Pulmonary artery endothelial cell (primary cell): ENCODE measurements around the gene OR10A2. TPM values are rescaled to one million over a fixed set of nuclear protein-coding genes. Genes with fewer than 3 reads are reported as not detected.
"Not testable (repeated sequence)": the region's sequence is repeated elsewhere in the genome, so short reads cannot be mapped to it uniquely, and the experiment has no call there.

Experiments used
- DNase-seq: peaks from one replicate; pipeline ENCODE4 v3.0.0-alpha.2; 2011; ENCODE audit warnings: low read depth, low spot score
- total RNA-seq: library from RNA; depleted of rRNA; stranded (reverse); fragments of >200 nt; gene quantifications from 2 replicates; pipeline ENCODE4 v1.2.3, GENCODE V29; 2014

The OR10A2 gene, protein sequence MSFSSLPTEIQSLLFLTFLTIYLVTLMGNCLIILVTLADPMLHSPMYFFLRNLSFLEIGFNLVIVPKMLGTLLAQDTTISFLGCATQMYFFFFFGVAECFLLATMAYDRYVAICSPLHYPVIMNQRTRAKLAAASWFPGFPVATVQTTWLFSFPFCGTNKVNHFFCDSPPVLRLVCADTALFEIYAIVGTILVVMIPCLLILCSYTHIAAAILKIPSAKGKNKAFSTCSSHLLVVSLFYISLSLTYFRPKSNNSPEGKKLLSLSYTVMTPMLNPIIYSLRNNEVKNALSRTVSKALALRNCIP
- total RNA-seq: not detected in 2 replicates

DNA sequence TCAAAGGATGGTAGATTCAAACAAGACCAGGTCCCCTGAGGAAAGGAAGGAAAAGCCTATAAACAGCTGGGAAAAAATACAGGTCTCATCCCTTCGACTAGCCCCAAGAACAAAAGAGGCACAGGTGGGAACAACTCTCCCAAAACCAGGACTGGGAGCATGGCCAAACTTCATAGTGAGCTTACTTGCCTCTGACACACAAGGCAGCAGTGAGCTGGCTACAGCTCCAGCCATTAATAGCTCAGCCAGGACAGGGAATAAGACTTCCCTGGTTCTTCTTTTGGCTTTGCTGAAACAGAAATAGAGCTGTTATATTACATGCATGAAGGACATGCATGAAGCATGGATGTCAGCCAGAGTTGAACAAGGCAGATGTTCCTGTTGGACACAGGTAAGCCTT, at the start of gene OR10A2:
Gene OR10A2 (plus strand): TSS at position 97 of the 400 bp plus-strand sequence. CDS start 6,698 bp downstream, outside the sequence.
- DNase-seq: no peak

- no peak for DNase-seq
These were observed 49.2 kb upstream of the OR10A2 start for GRCh38 chr11:6813656-6814055.

GRCh38 chr11:6817694-6818093, 45.2 kb upstream of the OR10A2 start:
- no peak for DNase-seq

- DNase-seq: no peak
These were observed 43.9 kb upstream of the OR10A2 start for GRCh38 chr11:6818967-6819366.

GRCh38 chr11:6824136-6824823, 38.6 kb upstream of the OR10A2 start:
- DNase-seq: no peak

- no peak for DNase-seq
These were observed 37.6 kb upstream of the OR10A2 start for GRCh38 chr11:6825231-6825744.

DNA sequence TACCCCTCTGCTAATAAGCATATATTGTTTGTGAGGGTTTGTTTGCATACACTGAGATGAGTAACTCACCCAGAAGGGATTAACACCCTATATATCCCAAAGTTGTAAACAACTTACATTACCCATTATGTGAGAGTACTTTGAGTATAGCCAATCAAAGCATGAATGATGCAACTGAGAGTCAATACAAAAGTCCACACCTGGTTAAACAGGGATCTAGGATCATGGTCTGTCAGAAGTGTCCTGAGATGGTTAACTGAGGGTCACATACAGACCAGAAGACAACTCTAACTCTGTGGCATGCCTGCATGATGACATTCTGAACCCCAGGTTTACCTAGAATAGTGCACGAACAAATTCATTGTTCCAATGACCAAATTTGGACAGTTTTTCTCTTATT, 34.8 kb upstream of the OR10A2 start:
- DNase-seq: no peak

GRCh38 chr11:6833356-6833755, 29.5 kb upstream of the OR10A2 start:
- DNase-seq: no peak

- DNase-seq: no peak
These were observed 28.8 kb upstream of the OR10A2 start for GRCh38 chr11:6834021-6834420.

DNA sequence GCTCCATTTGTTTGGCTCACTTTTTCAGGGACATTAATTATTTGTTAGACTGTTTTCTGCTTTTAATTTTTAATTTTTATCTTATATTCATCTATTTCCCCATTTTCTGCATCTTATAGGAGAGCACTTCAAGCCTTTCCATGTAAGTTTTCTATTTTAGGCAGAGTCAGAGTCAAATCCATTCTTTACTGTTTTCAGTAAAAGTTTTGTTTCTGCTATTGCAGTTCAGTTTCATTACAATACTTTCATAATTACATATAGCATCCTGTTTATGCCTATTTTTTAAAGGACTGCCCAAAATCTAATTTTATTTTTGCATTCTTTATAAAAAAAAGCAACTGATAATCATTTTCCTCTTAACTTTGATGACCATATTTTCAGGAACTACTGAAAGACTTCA, 21.2 kb upstream of the OR10A2 start:
- DNase-seq: no peak

DNA sequence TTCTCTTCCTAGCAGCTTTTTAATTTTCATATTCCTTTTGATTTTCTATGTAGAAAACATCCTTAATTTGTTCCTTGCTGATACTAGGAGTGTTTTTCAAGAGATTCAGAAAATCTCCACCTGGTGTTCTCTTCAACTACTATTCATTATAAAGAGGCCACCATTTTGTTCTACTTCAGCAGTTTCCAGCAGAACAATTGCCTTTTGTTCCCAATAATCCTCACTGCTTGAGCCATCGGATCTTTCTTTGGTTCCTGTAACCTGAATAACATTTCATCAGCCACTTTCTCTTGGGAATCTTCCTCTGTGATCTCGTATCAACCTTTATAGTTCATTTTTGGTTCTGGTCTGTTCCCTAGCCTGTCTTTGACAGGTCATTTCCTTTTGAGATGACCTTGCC, 19.2 kb upstream of the OR10A2 start:
- no peak for DNase-seq

- DNase-seq: no peak
These were observed 18.5 kb upstream of the OR10A2 start for GRCh38 chr11:6844356-6844755.

GRCh38 chr11:6845383-6845782, 17.5 kb upstream of the OR10A2 start, which contains the start of gene OR10A5:
Gene OR10A5, plus strand, starts transcription at chr11:6845683. Its CDS starts 0 bp downstream, at chr11:6845683.
- no peak for DNase-seq

DNA sequence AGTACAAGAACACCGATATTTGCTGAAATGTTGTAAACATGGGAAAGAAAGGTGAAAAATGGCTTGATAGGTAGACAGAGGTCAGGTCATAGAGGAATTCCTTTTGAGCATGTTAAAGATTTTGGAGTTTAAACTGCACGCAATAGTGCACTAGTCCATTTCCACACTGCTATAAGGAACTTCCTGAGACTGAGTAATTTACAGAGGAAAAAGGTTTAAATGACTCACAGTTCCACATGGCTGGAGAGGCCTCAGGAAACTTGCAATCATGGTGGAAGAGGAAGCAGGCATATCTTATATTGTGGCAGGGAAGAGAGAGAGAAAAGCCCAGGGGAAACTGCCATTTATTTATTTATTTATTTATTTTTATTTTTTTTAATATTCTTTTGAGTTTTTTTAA, 12.3 kb upstream of the OR10A2 start:
- no peak for DNase-seq

DNA sequence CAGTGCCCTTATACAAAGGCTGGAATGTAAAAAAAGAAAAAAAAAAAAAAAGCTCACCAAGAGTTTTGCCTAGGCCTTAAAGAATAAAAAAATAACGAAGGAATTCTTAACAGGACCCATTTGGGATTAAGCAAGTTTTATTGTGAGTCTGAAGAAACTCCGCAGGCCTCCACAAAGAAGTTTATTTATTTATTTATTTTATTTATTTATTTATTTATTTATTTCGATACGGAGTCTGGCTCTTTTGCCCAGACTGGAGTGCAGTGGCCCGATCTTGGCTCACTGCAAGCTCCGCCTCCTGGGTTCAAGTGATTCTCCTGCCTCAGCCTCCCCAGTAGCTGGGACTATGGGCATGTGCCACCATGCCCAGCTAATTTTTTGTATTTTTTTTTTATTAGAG, 8.1 kb upstream of the OR10A2 start:
- not testable (repeated sequence) for DNase-seq

DNA sequence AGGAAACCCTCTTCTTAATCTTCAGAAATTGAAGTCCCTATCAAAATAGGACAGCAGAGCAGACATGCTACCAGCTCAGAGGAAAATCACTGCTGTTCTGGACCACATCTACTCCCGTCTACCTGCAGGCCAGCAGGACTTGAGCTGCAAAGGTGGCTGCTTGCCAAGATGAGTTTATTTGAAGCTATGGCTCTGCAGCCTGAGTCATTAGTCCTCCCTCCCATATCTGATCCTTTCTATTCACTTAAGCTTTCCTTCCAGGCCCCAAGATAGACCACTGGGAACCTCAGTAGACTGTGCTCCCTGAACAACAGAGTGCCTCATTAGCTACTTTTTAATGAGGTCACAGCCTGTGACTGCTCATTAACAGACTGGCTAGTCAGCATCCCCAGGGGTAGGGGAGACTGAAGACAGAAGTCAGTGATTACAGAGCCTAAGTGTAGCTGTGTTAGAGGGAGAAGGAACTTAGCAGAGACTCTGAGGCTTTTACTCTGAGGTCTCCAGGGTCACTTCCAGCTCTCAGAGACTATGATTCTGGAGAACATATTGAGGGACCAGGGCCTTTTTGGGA, 6.8 kb upstream of the OR10A2 start:
- no peak for DNase-seq

DNA sequence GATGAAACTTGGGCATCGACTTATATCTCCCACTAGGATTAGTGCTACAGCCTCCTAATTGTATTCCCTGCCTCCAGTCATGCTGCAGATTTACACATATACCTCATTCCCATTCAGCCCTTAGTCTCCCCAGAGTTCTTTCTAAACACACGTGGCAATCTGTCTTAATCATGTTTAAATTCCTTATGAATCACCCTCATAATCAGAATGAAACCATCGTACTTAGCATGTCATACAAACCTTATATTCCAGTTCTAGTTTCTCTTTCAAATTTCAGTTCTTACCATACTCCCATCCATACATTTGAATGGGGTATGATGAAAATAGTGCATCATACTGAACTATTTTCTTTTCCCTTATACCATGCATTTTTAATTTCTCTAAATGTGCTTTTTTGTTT, 6.0 kb upstream of the OR10A2 start:
- DNase-seq: no peak

- no peak for DNase-seq
These were observed 1.6 kb downstream of the OR10A2 start for GRCh38 chr11:6864438-6864837.

DNA sequence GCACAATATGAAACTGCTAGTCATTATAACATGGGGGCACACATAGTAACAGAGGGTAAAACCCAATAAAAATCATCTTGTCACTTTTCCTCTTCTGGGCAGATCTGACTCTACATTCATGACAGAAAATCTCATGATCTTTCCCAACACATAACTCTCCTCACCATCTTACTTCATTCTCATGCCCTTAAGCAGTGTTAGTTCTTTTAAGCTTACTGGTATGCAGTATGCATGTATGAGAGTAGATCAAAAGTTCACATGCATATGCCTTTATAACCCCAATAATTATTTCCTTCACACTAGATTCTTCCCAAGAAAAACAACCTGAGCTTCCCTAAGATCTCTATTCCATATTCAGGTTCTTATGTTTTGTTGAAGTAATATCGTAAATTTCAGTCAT, 8.4 kb downstream of the OR10A2 start:
- DNase-seq: no peak

DNA sequence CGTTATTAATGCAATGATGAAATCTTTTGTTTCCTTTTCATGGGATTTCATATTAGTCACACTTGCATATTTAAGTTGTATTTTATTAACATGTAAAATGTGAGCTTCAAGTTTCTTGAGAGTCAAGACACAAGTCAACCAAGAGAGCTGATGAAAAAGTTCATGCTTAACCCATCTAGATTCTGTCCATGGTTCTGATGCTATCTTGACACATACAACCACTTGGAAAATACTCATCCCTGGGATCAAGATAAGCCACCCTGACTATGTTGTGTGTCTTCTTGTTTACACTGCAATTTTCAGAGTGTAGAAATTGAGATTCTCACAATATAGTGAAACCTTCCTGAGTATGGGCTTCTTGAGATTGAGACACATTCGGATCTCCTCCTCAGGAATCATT, 12.9 kb downstream of the OR10A2 start:
- no peak for DNase-seq

GRCh38 chr11:6876325-6876724, 13.5 kb downstream of the OR10A2 start, which contains the start of gene OR10A4:
Gene OR10A4, plus strand, starts transcription at chr11:6876625. Its CDS starts 23 bp downstream, at chr11:6876648.
- no peak for DNase-seq

DNA sequence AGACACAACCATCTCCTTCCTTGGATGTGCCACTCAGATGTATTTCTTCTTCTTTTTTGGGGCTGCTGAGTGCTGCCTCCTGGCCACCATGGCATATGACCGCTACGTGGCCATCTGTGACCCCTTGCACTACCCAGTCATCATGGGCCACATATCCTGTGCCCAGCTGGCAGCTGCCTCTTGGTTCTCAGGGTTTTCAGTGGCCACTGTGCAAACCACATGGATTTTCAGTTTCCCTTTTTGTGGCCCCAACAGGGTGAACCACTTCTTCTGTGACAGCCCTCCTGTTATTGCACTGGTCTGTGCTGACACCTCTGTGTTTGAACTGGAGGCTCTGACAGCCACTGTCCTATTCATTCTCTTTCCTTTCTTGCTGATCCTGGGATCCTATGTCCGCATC, 14.1 kb downstream of the OR10A2 start:
- no peak for DNase-seq
